GM18861 (cell line): ENCODE data around the gene SKAP1.
"Not testable (repeated sequence)": the region's sequence is repeated elsewhere in the genome, so short reads cannot be mapped to it uniquely, and the experiment has no call there.

Experiments
- ATAC-seq: cut with Tn5 transposase; IDR thresholded peaks from one replicate; pipeline ENCODE4 v1.9.1; 2021; ENCODE audit not compliant: unreplicated experiment

Gene SKAP1

DNA sequence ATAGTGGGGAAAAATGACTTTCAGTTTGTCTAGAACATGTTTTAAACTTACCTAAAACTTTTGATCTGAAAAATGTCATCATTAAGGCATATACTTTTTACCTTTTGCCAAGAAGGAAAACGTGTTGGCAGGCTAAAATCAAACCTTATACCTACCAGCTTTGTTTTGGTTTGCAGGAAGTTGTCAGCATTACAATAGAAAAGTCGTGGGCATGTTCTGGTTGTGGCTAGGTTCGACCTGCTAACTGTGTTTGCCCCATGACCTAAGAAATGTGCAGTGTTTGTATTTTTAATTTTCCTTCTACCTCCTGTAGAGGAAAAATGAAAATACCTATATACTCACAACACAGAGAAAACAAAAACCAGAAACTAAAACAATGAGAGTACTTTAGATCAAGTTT, 13.0 kb downstream of the SKAP1 start:
- ATAC-seq = no peak

DNA sequence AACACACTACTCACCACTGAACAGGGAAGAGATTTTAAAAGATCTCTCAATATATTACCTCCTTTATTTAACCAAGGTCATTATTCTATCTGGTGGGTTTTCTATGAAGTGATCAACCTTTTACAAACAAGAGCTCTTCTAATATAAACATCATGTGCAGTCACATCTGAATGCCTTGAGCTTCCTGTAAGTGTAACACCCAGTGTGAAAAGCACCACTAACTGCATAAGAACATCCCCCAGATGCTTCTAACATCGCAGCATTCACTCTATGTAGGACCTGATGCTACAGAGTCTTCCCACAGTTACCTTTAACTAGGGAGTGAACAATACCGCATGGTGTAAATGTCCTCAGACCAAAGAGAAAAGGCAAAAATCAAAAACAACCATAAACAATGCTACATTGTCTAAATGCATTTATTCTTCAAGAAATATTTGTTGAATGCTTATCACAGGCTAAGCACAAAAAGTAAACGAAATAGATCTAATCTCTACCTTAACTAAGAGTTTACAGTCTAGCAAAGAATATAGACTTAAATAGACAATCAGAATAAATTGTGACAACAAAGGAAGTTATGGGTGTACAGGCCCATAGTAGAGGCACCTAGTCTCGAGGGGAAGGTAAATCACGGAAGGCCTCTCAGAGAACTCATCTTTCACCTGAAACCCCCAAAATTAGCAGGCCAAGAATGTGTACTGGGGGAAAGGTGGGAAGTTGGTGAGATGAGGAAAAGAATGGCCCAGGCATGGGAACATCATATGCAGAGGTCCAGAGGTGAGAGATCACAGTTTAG, 16.2 kb downstream of the SKAP1 start:
- no peak for ATAC-seq

DNA sequence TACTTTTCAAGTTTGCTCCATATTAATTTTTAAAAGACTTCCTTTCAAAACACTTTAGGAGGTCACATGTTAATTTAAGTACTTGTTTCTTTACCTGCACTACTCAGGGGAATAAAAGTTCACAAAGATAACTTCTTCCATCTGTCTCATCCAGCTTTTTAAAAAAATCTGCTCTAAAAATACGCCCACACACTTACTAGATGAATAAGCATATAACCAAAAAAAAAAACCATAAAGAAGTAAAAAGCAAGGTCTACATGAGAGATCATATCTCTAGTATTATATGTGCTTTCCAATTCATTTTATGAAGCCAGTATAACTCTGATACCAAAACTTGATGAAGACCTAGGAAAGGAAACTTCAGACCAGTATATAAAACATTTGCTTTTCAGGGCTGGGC, 17.2 kb downstream of the SKAP1 start:
- no peak for ATAC-seq

DNA sequence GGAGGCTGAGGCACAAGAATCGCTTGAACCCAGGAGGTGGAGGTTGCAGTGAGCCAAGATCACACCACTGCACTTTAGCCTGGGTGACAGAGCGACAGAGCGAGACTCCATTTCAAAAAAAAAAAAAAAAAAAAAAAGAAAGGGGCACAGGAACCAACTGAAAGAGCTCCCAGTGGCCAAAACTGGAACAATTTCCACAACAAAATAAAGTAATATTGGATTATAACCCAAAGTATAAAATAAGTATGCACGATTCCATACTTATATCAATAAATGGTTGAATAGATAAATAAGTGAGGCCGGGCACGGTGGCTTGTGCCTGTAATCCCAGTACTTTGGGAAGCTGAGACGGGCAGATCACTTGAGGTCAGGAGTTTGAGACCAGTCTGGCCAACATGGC, 19.2 kb downstream of the SKAP1 start:
- not testable (repeated sequence) for ATAC-seq

DNA sequence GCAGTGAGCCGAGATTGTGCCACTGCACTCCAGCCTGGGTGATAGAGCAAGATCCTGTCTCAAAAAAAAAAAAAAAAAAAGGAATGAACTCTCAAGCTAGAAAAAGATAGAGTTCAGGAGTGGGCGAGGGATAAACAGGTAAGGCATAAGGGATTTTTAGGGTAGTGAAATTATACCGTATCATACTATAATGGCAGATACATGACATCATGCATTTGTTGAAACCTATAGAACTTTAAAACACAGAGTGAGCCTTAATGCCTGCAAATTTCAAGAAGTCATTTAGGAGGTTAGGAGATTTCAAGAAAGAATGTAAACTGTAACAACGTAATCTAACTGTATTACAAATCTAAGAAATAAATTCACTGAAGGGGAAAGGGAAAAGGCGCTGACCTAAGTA, 20.4 kb downstream of the SKAP1 start:
- no peak for ATAC-seq

DNA sequence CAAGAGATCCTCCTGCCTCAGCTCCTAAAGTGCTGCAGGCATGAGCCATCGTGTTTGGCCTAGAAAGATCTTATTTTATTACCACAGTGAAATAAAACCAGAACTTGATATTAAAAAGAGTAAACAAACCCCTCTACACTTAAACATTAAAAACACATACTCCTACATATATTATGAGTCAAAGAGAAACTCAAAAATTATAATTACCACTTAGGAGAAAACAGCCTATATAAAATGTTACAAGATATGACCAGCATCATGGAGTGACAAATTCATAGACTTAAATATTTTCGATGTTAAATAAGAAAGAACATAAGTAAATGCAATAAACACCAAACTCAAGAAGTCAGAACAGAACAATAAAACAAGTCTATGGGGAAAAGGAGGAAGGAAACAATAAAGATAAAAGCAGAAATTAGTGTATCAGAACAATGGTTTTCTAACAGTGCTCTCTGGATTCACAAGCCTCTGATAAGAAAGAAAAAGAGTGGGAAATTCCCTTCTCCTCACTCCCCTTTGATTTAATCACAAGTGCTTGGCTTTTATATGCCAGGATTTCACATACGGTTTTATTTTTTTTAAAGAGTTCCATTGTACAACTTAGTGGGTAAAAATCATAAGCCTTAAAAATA, 23.0 kb downstream of the SKAP1 start:
- ATAC-seq = no peak

DNA sequence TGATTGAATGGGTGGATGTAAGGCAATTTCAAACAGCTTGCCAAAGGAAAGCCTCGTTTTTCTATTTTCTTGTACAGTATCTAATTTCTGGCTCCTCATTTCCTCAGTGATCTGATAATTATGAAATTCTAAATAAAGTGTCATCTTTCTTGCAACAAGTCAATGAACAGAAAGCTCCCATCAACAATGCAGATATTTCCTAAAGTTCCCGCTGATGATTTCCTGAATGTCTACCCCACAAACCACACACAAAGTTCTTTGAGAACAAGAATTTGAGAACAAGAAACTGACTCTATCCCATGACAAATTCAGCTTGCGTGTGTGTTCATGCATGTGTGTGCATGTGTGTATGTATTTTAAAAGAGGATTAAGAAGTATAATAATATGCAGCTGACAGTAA, 35.2 kb downstream of the SKAP1 start:
- ATAC-seq = no peak

DNA sequence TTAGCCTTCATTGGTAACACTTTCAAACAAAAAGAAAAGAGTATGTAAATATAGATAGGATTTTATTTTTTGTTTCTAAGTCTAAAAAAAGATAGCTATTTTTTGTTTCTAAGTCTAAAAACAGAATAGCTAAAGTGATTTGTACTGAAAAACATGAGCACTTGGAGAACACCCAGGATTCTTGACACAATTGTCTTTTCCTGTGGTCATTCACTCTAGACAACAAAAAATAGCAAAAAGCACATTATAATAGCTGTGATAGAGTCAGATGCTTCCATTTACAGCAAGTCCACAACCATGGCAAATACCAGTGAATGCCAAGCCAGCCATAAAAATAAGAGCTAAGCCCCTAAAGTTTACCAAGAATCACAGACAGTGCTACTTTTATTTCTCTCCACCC, 36.7 kb downstream of the SKAP1 start:
- ATAC-seq = no peak

DNA sequence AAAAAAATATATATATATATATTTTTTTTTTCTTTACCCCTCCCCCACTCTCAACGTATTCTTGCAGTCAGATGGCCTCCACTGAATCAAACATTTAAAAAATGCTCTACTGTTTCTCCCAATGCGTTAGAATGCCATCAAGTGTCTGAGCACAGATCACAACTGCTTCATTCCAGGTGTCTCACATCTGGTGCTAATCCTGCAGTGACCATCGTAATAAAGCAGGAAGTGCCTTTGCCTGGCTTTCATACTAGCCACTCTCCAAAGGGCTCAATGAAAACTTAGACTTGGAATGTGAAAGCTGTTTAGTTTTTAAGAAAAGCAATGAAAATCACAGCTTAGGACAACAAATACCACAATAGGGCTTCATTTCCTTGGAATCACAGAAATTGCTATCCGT, 37.2 kb downstream of the SKAP1 start:
- no peak for ATAC-seq

DNA sequence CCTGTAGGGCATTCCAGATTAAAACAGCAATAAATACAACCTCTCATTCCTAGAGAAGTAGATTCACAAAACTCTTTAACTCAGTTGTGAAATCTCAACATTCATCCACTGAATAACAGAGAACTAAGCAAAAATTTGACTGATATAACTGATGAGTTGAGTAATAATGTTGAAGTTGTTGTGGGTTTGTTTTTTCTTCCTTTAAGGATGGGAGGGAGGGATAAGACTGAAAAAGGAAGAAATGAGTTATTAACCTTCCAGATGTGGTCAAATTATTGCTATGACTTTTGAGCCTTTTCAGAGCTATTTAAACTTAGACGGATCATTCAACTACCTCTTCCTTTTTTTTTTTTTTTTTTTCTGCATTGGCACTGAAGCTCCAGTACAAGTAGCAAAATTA, 38.6 kb downstream of the SKAP1 start:
- no peak for ATAC-seq

DNA sequence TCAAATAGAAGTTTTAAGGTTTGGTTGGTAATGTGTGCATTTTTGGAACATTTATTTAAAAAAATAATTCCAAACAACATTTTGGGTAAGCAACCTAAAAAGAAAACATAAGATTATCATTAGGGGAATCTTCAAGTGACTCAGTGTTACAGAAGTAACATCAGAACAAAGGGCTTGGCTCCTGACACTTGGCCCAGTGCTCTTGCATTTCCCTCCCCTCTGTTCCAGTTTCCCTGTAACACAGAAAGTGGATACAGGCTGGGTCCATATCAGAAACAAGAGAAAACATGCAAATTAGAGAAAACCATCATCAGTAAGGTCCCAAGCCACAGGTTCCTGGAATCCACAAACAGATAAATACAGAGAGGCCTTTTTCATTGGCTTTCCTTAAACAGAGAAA, 40.1 kb downstream of the SKAP1 start:
- ATAC-seq = no peak

DNA sequence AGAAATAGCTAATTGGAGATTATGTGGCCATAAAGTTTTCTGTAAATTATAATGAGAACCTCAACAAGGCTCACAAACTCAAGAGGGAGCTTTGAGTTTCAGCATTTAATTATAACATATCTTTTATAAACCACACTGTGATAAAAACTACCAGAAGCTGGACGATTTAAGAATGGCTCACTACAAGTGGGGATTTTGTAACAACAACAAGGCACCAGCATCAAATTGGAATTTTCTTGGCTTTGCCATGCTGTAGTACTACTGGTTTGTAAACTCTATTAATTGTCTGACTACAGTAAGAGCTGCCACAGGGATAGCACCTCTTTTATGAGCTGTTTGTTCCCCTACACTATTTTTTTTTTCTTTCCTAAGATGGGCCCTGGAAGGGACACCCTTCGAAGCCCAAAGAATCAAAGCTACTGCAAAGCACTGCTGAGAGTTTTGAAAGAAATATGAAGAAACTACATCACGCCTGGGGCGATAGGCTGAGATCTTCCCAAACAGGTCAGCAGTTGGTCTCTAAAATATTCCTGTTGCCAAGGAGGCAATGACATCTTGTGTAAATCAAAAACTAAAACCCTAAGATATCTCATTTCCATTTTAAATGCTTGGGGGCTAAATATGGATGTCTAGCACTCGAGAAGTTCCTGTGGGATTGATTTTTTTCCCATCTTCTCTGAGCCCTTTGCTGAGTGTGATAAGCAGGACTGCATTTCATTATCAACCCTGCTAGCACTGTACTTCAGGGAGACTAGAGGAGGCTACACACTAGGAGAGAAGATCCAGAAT, 40.9 kb downstream of the SKAP1 start:
- no peak for ATAC-seq

DNA sequence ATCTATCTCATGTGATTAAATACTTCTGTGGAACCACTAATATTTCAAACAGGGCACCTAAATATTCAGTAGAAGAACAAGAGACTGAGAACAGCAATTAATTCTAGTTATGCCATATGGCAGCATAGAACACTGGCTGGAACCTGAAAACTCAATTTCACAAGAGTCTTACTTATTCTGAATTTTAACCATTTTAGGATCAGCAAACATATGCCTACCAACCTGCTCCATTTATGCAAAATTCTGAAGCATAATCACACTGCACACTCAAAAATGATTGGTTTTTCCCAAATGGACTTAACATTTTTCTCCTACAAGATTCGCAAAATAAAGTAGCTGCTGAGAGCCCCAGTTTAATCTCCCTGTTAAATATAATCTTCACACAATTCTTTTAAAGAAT, 43.2 kb downstream of the SKAP1 start:
- ATAC-seq = no peak

DNA sequence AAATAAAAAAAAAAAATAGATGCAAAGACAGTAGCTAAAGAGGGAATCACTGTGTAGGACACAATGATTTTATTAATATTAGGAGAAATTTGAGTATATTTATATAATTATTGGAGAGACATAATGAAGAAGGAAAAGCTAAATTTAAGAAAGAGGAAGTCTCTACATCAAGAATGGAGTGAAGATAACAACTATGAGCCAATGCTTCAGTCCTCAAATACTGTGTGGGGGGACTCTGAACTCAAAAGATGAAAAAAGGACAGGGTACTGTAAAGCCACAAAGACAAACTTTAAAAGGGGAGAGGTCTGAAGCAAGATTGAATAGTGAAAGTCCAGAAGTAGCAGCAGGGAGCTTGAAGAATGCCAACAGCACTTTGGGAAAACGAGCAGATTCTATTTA, 44.7 kb downstream of the SKAP1 start:
- ATAC-seq = no peak

DNA sequence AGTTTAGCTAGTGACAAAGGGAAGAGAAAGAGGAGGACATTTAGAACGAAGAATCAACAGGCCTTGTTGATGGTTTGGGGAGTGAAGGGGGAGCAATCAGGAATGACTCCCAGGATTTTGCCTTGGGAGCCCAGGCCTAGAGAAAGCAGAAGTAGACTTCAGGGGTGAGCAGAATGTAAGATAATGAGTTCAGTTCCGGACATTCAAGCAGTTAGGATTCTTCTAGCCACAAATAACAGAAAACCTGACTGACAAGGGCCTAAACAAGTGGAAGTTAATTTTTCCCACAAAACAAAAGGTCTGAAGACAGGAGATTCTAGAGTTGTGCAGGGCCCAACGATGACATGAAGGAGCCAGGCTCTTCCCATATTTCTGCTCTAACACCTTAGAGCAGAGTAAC, 45.9 kb downstream of the SKAP1 start:
- ATAC-seq = no peak

DNA sequence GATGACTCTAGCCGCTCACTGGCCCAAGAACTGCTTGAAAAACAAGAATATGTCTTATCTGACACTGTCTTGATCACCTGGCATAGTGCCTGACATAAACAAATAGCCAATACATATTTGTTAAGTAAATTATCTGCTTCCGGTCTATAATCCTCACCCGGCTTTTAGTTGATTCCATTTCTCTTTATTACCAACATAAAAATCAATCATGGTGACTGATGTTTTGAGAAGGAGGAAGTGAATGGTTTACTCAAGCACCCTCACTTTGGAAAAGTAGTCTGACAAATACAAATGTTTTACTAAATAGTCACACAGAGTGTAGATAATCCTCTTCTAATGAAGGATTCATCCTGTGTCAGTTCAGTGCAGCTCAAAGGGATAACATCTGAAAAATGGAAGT, 47.0 kb downstream of the SKAP1 start:
- ATAC-seq = no peak

DNA sequence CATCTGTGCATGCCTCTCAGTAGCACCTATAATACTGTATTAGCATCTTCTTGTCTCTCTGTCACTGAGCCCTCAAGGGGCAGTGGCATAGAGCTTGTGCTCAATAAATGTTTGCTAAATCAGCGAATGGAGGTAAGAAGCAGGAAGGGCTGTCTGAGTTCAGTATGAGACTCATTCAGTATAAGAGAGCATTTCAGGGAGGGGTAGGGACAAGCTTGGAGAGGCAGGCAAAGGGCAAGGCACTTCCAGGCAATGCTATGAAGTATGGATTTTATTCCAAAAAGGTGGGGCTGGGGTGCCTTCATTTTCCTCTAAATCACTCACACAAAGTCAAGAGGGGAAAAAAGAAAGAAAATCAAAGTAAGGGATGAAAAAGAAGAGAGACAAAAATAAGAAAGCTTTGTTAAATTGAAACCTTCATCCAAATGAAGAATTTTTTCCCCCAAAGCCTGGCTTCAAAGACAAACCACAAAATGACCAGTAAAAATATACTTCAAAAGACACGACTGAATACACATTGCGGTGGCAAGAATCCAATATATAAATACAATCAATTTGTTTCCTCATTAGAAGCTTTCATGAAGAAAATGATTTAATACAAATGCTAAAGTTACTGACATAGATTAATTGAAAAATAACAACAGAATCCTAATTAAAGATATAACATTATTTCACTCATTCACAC, 51.2 kb downstream of the SKAP1 start:
- no peak for ATAC-seq

DNA sequence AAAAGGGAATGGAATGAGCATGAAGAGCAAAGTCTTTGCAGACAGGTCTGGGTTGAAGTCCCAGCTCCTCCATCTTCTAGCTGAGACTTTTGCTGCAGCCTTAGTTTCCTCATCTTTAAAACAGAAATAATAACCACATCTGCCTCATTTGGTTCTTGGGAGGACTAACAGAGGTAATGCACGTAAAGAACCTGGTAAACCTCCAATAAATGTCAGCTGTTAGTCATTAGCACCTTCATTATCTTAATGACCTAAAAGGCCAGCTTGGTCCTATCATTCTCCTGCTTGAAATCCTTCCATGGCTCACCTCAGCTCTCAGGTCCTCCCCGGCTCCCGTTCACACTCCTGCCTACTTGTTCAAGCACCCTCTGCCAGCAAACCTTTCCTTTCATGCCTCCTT, 51.8 kb downstream of the SKAP1 start:
- no peak for ATAC-seq

DNA sequence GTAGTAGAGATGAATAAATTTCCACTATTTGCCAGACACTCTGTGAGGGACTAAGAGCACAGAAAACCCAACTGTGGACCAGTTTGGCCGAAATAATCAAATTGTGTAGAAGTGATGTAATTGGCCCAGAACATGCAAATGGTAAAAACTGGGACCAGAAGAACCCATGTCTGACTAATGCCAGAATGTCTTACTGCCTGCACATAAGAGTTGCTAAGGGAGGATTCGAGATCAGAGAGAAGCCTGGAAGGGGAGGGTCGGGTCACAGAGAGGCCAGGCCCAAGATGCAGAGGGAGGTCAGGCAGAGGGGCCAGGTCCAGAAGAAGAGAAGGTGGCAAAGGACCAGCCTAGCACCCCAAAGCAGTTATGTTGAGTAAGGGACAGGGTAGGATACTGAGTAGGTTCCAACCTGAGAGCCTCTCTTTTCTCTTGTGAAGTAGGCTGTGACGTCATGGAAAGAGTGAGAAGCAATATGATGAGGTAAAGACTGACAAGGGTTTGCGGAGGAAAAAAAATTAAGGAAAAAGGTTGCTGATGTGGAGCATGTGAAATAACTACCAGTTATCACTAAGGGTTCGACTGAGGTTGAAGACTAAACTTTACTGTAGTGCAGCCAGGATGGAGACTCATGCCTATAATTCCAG, 53.2 kb downstream of the SKAP1 start:
- no peak for ATAC-seq

DNA sequence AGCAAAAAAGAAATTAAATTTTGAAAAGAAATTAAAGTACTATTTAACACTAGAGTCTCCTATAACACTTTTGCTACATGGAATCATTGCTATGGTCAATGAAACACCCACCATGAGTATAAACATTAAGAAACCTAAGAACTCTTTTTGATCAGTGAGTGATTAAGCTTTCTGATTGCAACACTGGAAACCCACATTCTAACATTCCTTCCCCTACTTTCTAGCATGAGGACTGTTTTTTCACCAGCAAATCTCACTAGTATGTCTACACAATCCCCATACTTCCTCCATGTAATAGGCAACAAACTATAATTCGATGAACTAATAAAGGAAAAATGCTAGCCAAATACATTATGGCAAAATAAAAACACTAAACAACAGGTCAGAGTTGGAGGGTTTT, 54.7 kb downstream of the SKAP1 start:
- no peak for ATAC-seq

DNA sequence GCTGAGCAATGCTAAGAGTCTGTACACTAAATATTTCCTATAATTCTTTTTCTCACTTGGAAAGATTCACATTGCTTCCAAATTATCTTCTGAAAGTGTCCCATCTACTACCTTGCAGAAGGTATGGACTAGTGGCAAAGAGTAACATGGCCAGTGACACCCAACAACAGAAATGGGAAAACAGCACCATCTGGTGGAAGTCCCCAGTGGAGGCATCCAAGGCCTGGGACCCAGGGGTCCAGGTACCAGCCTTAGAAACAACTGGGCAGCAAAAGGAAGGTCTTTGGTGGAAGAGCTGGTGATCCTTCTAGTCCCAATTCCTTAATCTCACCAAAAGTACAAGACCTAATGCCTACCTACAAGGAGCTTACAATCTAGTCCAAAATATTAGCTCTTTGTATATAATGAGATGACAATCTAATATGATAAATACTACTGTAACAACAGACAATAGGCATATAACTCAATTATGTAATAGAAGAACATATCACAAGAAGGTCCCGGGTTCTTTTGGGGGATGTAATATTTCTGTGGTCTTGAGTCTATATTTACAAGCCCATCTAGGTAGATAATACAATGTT, 55.3 kb downstream of the SKAP1 start:
- no peak for ATAC-seq
